Esophagus (tissue), 2 donors: ENCODE results near the gene IMPDH2. TPM values are rescaled to one million over a fixed set of nuclear protein-coding genes. Genes with fewer than 3 reads are reported as not detected.
A peak's percentile ranks its signal among the peaks of the same experiment; 100 is the strongest.

Source experiments
- H3K27ac ChIP-seq, 2 donors: one replicate each; pipeline ENCODE4 v1.5.1; 2013; ENCODE audit warnings: low read depth in 2 of 2, mild to moderate bottlenecking in 2 of 2, inconsistent platforms in 1 of 2, low read length in 1 of 2, moderate library complexity in 1 of 2
- H3K27me3 ChIP-seq, 2 donors: one replicate each; pipeline ENCODE4 v1.6.1; 2013; ENCODE audit warnings: low read length in 2 of 2, control low read depth in 1 of 2, mild to moderate bottlenecking in 1 of 2; ENCODE audit not compliant: insufficient read depth in 2 of 2, control insufficient read depth in 1 of 2
- H3K36me3 ChIP-seq, 2 donors: one replicate each; pipeline ENCODE4 v1.6.1; 2013; ENCODE audit warnings: low read length in 1 of 2; ENCODE audit not compliant: control insufficient read depth in 2 of 2, insufficient read depth in 2 of 2
- H3K4me1 ChIP-seq, 2 donors: one replicate each; pipeline ENCODE4 v1.6.1; 2013; ENCODE audit warnings: low read length in 1 of 2; ENCODE audit not compliant: control insufficient read depth in 2 of 2, insufficient read depth in 2 of 2
- H3K4me3 ChIP-seq, 2 donors: one replicate each; pipeline ENCODE4 v1.5.1; 2013; ENCODE audit warnings: low read length in 2 of 2, mild to moderate bottlenecking in 2 of 2, low read depth in 1 of 2, moderate library complexity in 1 of 2
- H3K9me3 ChIP-seq, 2 donors: one replicate each; pipeline ENCODE4 v1.6.1; 2013; ENCODE audit warnings: mild to moderate bottlenecking in 2 of 2, low read depth in 1 of 2, low read length in 1 of 2, moderate library complexity in 1 of 2; ENCODE audit not compliant: control insufficient read depth in 2 of 2, insufficient read depth in 1 of 2
- WGBS, 2 donors: extraction: QIAGEN DNeasy Blood & Tissue Kit; methylation state at CpG; one replicate each; pipeline ENCODE4 v1.1.7; 2013; 5-methylcytosine and 5-hydroxymethylcytosine counted together
- polyA plus RNA-seq, 2 donors: library from polyadenylated mRNA; stranded (reverse); fragments of 200-250 nt; gene quantifications; one replicate each; pipeline ENCODE4 v1.2.3, GENCODE V29; 2013
- donor health status: healthy with polysubstance abuse.
- donor health status: Bipolar disorder and iron deficiency.

Gene IMPDH2
- polyA plus RNA-seq, 2 donors, result 121 to 176 TPM

DNA sequence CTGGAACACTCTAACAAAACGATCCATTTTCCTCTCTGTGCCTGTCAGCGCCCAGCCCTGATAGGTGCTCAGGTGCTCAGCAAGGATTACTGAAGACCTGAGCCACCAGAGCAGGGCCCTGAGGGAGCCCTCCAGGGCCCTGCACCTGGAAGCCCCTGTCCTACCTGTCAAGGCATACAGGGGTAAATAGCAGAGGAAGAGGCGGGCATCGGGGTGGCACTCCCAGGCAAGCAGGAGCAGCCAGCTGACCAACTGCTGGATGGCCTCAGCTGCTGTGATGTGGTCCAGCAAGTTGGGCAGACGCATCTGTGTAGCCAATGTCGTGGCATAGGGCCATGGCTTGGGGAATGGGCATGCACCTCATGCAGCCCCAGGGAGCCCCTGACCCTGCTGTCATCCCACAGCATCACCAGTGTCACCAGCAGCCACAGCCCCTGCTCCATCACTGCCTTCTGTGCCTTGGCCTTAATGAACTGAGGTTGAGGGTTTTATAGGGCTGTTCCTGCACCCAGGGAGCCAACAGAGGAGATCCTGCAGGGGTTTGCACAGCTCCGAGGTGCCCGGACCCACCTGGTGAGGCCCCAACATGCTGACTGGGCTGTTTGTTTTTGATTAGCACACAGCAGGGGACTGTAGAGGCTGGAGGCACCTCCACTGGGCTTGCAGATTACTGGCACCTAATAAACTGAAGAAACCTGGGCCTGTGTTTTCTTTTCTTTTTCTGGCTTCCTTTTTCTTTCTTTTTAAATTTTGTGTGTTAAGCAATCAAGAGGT, 29.9 kb downstream of the IMPDH2 start:
- Histone ChIP-seq H3K27ac (no peak overlapping the region), H3K4me3 (no peak overlapping the region), H3K36me3 (peaks cover 0 to 6% of the 10 kb centered on the region in 2 donors), H3K27me3 (no peaks in the 10 kb centered on the region), H3K4me1 (no peaks in the 10 kb centered on the region), H3K9me3 (no peaks in the 10 kb centered on the region)
- WGBS, 2 donors, result 85% methylated on average over 8 of the region's 8 CpGs

DNA sequence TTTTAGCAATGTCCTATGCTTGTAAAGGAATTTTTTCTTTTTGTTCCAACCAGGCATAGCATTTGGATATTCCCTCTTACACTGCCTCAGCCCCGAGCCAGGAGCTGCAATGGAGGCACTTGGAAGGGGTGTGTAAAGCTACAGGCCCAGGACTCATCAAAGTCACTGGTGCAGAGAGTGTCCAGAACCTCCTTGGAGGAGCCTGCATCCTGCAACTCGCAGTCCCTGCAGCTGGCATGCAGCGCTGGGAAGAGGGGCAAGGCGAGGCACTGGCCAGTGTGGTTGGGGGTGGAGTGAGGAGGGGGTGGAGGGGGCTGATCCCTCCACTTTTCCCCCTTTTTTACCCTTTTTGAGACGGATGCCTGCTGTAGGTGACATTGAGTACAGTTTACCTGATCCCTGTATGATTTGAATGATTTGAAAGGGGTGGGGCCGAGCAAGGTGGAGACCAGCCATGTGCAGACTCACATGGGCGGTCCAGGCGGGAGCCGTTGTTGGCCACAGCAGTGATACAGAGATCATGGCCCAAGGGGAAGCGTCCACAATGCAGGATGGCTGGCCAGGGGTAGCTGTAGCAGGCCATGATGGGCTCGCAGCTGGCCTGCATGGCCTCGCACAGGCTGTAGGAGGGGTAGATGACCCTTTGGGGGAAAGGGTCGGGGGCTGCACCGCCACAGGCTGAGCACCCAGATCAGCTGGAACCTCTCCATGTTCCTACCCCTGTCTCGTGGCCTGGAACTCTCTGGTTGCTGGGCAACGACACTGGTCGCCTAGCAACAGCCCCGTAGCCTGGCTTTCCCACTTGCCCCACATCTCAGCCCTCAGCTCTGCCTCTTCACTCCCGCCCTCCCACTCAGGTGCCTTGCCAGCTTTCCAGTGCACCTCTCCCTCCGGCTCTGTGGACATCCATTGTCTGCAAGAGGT, 31.2 kb downstream of the IMPDH2 start:
- no peaks in the 10 kb centered on the region for H3K27me3 ChIP-seq
- WGBS, 2 donors, result 79 to 81% methylated on average over 20 of the region's 20 CpGs
- no peaks in the 10 kb centered on the region for H3K9me3 ChIP-seq
- H3K27ac ChIP-seq, result no peak overlapping the region
- H3K4me3 ChIP-seq, result no peak overlapping the region
- H3K36me3 ChIP-seq, result peaks cover 0 to 6% of the 10 kb centered on the region in 2 donors
- no peaks in the 10 kb centered on the region for H3K4me1 ChIP-seq

DNA sequence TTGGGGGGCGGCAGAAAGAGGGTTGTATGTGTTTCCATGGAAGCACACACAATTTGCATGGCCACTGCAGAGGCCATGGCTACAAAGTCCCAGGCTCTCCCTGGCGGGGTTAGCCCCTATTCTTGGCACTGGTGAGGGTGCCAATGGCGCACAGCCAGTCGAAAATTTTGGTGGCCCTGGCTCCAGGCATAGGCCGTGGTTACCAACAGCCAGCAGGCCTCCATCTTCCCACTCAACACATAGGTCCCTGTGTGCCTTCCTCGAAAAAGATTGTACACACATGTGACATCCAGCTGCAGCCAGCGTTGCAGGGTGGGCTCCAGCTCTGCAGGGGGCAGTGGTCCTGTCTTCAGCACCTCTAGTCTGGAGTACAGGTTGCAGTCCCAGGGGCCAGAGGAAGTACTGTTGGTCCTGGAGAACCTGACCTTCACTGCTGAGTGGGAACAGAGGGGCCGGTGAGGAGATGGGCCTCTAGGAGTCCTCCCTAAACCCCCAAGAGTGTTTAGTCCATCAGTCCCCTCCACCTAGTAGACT, 32.0 kb downstream of the IMPDH2 start:
- Histone ChIP-seq H3K4me1 (no peaks in the 10 kb centered on the region), H3K27me3 (no peaks in the 10 kb centered on the region), H3K9me3 (no peaks in the 10 kb centered on the region), H3K4me3 (no peak overlapping the region), H3K27ac (no peak overlapping the region), H3K36me3 (peaks cover 0 to 6% of the 10 kb centered on the region in 2 donors)
- 84 to 86% methylated on average over 8 of the region's 8 CpGs for WGBS, 2 donors

DNA sequence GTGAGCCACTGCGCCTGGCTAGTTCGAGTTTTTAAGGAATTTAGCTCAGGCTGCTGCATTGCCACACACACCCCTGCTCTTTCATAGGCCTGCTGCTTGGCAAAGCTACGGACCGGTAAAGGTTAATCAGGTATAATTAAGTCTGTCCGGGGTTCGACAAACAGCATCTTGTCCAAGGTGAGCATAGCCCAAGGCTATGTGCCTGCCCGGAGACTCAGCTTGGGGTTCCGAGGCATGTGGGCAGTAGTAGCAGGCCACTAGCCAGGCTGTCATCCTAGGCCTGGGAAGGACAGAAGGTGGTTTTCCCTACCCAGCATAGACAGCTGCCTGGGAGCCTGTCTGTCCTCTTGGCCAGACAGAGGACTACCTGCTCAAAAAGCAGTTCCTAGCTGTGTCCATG, 32.6 kb downstream of the IMPDH2 start:
- H3K27me3 ChIP-seq, result no peaks in the 10 kb centered on the region
- H3K27ac ChIP-seq, result no peak overlapping the region
- H3K4me3 ChIP-seq, result no peak overlapping the region
- H3K9me3 ChIP-seq, result no peaks in the 10 kb centered on the region
- 90 to 93% methylated on average over 8 of the region's 8 CpGs for WGBS, 2 donors
- peaks cover 0 to 6% of the 10 kb centered on the region in 2 donors for H3K36me3 ChIP-seq
- H3K4me1 ChIP-seq, result peaks cover 0 to 2% of the 10 kb centered on the region in 2 donors

DNA sequence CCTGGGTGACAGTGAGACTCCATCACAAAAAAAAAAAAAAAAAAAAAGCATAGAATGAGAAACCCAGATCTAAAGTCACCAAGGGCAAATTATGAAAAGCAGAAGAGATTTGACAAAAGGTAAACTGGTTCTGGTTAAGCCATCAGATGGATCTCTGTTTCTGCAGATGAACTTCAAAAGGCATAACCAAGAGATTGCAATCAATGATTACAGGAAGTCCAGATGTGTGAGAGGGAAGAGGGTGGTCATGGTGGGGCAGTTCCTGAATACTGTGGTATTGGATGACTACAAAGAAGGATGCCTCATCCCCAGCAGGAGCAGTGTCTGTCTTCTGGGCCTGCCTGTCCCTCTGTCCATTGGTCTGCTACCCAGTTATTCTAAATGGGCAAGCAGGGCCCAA, 35.4 kb downstream of the IMPDH2 start:
- H3K9me3 ChIP-seq, result no peaks in the 10 kb centered on the region

DNA sequence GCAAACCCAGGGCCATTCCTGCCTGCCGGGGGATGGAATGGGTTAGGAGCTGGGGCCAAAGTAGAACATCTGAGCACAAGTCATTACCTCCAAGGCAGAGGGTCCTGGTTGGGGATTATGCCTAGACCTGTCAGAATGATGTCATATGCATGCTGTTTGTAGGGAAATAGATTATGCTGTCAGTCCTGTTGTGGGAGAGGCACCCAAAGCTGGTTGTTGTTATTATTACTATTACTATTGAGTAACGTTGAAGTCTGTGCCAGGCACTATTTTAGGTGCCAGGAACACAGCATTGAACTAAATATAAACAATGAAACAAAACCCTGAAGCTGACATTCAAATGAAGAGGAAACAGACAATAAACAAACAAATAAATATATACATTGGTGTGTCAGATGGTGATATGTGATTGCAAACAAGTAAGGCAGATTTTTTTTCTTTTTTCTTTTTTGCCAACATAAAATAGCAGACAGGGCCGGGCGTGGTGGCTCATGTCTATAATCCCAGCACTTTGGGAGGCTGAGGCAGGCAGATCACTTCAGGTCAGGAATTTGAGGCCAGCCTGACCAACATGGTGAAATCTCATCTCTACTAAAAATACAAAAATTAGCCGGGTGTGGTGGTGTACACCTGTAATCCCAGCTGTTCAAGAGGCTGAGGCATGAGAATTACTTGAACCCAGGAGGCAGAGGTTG, 37.2 kb downstream of the IMPDH2 start:
- 61 to 66% methylated on average over 5 of the region's 5 CpGs for WGBS, 2 donors
- peaks cover 3 to 12% of the 10 kb centered on the region in 2 donors for H3K4me1 ChIP-seq

More for the DNA sequence above, 35.4 kb downstream of the IMPDH2 start:
- no peak overlapping the region for H3K27ac ChIP-seq
- peaks cover 3 to 12% of the 10 kb centered on the region in 2 donors for H3K4me1 ChIP-seq
- peaks cover 0 to 6% of the 10 kb centered on the region in 2 donors for H3K36me3 ChIP-seq
- no peak overlapping the region for H3K4me3 ChIP-seq
- H3K27me3 ChIP-seq, result no peaks in the 10 kb centered on the region

DNA sequence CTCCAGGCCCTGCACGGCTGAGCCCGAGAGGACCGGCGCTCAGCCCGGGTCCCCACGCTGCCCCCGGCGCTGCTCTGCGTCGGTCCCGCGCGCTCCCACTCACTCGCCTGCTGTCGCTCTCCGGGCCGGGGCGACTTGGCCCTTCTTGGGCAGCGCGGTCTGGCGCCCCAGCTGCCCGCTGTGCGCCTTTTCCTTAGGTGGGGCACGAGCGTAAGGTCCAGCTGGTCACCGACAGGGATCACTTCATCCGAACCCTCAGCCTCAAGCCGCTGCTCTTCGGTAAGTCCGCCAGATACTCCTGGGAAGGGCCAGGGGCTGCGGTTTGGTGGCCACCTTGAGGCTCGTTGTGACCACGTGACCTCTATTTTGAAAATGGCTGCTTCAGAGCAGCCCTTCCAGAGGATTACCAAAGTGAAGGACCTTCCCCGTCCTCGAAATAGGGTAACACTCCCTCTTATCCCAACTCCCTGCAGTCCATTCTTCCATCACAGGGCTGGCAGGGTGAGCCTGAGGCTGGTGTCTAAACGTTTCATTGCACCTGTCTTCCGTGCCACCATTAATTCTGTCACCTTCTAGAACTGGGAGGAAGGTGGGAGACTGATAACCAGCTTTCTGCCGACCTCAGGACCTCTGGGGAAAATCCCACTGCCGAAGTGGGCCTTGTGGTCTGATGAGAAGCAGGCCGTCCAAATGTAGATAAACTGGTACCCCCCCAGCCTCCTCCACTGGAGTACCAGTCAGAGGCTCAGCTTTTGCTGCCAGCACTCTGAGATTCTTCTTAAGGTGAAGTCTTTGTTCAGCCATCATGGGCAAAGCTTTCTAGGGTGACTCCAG, 38.3 kb downstream of the IMPDH2 start:
- peak overlapping the region; percentile 92 to 95 for H3K27ac ChIP-seq
- H3K4me3 ChIP-seq, result peak overlapping the region; percentile 88 to 91
- 4 to 6% methylated on average over 34 to 40 of the region's 40 CpGs for WGBS, 2 donors
- H3K9me3 ChIP-seq, result no peaks in the 10 kb centered on the region
- peaks cover 0 to 2% of the 10 kb centered on the region in 2 donors for H3K36me3 ChIP-seq
- H3K27me3 ChIP-seq, result no peaks in the 10 kb centered on the region
- peaks cover 3 to 12% of the 10 kb centered on the region in 2 donors for H3K4me1 ChIP-seq

More for the DNA sequence above, 37.2 kb downstream of the IMPDH2 start:
- Histone ChIP-seq H3K27ac (peak overlapping the region in 1 of 2 donors; percentile 37), H3K4me3 (no peak overlapping the region), H3K9me3 (no peaks in the 10 kb centered on the region), H3K36me3 (peaks cover 0 to 6% of the 10 kb centered on the region in 2 donors), H3K27me3 (no peaks in the 10 kb centered on the region)

DNA sequence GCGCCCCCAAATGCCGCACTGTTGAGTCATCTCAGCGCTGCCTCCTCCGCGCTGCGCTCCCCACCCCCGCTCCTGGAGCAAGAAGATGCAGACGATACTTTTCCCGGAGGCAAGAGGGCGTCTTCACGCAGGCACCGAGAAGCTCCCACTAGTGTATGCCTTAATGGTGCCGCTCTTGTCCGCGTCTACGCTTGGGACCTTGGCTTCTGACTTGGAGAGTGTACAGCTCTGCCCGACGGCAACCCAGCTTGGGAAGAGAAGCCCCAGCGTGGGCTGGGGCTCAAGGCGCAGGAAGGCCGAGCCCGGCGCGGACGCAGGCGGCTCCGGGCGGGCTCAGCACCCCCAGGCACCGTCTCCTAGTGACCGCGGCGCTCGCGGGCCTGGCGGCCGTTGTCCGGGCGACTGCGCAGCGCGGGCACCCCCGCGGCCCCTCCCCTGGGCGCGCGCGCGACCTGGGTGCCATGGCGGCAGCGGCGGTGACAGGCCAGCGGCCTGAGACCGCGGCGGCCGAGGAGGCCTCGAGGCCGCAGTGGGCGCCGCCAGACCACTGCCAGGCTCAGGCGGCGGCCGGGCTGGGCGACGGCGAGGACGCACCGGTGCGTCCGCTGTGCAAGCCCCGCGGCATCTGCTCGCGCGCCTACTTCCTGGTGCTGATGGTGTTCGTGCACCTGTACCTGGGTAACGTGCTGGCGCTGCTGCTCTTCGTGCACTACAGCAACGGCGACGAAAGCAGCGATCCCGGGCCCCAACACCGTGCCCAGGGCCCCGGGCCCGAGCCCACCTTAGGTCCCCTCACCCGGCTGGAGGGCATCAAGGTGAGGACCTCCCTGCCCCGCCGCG, 39.2 kb downstream of the IMPDH2 start, which contains the start of gene P4HTM:
TSS of gene P4HTM (plus strand) at position 446 of the 840 bp plus-strand sequence. CDS start at position 462, 16 bp downstream.
- Histone ChIP-seq H3K4me3 (peak within 1 kb of the TSS; percentile 88 to 91), H3K27ac (peak within 1 kb of the TSS; percentile 92 to 95), H3K27me3 (no peaks in the 10 kb centered on the region), H3K9me3 (no peaks in the 10 kb centered on the region), H3K4me1 (peaks cover 3 to 12% of the 10 kb centered on the region in 2 donors), H3K36me3 (peaks cover 0 to under 1% of the 10 kb centered on the region in 2 donors)
- 0 to 1% methylated on average over 69 to 91 of the region's 91 CpGs for WGBS, 2 donors
